Activated naive CD4-positive, alpha-beta T cell (primary cell): ENCODE measurements around the gene CD79B.

ENCODE experiments used
- DNase-seq, 4 experiments: peaks; one replicate each; lab custom pipeline; 2025; lab: John Stamatoyannopoulos, UW

Gene CD79B

DNA sequence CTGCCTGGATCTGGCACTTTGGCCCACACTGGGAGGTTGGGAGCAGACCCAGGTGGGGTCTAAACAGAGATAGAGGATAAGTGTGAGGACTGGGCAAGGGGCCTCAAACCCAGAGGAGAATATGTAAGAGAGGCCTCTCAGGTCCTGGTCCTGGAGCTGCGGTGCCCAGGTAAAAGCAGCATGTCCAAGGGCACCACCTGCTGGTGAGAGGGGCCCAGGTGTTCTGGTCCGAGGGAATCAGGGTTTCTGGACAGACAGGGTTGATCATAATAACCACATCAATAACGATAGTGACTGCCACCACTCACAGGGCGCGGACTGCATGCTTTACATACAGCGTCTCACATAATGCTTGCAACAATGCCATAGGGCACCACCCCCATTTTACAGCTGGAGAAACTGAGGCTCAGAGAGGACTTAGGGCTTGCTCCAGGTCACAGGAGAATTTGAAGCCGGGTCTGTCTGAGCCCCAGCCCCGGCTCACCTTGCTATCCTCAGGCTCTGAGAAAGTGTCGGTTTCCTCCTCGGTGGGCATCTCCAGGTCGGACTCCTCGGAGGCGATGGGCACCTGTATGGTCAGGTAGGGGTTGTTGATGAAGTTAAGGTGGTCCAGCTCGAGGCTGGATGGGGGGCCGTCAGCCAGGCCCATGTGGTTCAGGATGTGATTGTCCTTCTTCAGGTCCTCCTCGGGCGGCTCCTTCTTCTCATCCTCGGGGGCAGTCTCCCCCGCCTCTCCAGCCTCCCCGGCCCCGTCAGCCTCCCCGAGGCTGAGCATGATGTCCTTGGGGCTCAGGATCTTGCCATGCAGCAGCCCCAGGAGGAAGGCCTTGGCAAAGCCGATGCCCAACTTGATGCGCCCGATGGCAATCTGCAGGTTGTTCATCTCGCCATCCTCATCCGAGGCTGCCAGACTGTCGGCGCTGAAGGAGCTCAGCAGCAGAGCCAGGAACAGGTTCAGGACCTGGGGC, 19.1 kb upstream of the CD79B start:
- peak in 1 of 4 experiments; percentile 23 for DNase-seq

- no peak for DNase-seq
Measured at GRCh38 chr17:63949576-63950250, 17.6 kb upstream of the CD79B start.

GRCh38 chr17:63948521-63948920, 16.4 kb upstream of the CD79B start:
- DNase-seq = no peak

DNA sequence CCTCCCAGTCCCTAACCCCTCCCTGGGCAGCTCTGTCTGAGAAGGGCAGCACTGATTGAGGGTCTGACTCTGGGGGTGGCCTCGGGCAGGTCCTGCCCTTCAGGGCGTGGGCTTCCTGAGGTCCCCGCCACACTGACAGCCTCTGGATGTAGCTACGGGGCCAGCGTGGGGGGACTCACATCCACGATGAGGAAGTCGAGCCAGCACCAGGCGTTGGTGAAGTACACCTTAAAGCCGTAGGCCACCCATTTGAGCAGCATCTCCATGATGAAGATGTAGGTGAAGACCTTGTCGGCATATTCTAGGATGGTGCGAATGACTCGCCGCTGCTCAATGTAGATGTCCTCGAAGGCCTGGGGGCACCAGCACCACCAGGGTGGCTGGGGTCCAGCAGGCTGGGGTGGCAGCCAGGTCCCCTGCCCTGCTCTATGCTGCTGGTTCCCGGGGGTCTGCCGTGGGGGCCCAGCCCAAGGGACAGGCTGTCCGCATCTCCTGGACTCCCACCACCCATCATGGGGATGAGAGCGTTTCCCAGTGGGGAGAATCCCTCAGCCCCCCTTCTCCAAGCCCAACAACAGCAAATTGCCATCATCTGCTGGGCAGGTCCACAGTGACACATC, 15.7 kb upstream of the CD79B start:
- no peak for DNase-seq

GRCh38 chr17:63946440-63947363, 14.6 kb upstream of the CD79B start:
- DNase-seq = peak in 1 of 4 experiments; percentile 29

DNA sequence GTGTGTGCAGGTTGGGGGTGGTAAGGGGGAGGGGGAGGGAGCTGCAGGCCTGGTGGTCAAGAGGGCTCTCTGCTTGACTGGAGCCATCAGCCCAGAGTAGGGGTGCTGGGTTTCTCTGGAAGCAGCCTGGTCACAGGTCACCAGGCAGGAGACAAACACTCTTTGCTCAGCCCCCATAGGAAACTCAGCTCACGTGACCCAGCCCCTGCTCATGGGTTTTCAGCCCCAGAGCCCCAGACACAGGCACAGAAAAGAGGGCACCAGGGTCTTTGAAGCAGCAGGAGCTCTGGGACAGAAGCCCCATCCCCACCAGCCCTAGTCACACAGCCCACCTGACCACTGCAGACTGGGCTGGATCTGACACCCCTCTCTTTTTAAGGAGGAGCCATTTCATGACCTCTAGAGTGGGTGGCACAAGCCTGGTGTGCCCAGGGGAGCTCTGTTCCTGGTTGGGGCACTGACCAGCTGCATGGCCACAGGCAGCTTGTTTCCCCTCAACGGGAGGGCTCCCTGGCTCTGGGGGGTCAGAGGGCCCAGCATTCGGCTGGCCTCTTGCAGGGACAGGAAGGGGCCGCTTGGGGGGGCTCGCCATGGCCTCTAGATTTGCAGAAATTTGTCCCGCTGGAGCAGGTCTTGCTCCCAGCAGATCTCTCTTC, 13.8 kb upstream of the CD79B start:
- DNase-seq = no peak

GRCh38 chr17:63944736-63945499, 12.8 kb upstream of the CD79B start:
- no peak for DNase-seq

DNA sequence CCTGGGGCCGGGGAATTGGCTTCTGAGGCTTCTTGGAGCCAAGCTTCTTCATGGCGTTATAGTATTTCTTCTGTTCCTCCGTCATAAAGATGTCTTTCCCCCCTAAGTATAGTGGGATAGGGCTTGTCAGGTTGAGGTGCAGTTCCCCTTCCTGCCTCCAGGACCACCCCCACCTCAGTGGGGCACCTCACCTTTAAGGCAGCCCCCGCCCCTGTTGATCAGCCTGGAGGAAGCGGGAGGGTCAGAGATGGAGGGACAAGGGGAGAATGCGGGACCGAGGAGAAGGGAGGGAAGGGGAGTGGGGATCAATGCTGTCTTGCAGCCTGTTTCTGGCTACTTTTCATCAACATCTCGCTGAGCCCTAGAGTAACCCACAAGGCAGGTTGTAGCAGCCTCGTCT, 11.6 kb upstream of the CD79B start:
- no peak for DNase-seq

DNA sequence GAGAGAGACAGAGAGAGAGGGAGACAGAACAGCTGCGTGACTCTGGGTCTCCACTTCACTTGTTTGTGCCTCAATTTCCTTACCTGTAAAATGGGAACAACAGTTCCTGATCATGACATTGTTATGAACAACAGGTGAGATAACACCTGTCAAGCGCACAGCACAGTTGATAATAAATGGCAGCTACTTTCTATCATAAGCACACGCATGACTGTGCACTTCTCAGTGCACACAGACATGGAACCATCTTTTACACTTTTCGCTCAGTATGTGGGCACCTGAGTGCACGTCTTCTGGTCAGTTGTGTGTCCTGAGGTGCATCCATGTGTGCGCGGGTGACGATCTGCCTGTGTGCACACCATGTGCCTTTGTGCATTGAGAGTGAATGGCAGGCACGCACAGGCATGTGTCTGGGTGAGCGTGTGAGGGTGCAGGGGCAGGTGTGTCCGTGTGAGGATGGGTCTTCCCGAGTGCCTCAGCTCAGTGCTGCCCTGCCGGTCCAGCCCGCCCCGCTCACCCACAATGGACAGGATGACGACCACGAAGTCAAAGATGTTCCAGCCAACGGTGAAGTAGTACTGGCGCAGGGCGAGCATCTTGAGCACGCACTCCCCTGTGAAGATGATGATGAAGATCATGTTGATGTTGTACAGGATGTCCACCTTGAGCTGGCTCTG, 10.3 kb upstream of the CD79B start:
- no peak for DNase-seq

DNA sequence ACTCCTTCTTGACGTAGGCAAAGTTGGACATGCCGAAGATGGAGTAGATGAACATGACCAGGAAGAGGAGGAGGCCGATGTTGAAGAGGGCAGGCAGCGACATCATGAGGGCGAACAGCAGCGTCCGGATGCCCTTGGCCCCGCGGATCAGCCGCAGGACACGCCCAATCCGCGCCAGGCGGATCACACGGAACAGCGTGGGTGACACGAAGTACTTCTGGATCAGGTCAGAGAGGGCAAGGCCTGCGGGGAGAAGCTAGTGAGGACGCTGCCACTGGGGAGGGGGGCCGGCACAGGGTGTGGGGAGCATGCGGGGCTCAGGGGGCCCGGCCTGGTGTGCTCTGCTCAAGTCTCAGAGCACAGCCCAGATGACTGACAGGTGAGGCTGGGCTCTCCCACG, 9.6 kb upstream of the CD79B start:
- DNase-seq = no peak

DNA sequence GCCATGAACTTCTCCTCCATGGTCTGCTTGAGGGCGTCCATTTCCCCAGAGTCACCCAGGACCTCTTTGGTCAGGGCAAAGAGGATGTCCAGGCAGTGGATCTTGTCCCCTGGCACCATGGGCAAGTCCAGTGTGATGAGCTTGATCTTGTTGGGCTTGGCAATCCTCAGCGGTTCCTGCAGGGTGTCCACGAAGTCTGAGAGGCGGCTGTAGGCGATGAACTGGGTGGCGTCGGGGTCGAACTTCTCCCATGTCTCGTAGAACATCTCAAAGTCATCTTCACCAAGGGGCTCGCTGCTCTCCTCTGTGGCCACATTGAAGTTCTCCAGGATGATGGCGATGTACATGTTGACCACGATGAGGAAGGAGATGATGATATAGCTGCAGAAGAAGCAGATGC, 9.0 kb upstream of the CD79B start:
- DNase-seq = no peak

- no peak for DNase-seq
Measured at GRCh38 chr17:63940584-63940983, 8.5 kb upstream of the CD79B start.

GRCh38 chr17:63939884-63940283, 7.8 kb upstream of the CD79B start:
- no peak for DNase-seq

GRCh38 chr17:63939401-63939800, 7.3 kb upstream of the CD79B start:
- no peak for DNase-seq

- no peak for DNase-seq
Measured at GRCh38 chr17:63937920-63938319, 5.8 kb upstream of the CD79B start.

GRCh38 chr17:63937319-63937718, 5.2 kb upstream of the CD79B start:
- no peak for DNase-seq

DNA sequence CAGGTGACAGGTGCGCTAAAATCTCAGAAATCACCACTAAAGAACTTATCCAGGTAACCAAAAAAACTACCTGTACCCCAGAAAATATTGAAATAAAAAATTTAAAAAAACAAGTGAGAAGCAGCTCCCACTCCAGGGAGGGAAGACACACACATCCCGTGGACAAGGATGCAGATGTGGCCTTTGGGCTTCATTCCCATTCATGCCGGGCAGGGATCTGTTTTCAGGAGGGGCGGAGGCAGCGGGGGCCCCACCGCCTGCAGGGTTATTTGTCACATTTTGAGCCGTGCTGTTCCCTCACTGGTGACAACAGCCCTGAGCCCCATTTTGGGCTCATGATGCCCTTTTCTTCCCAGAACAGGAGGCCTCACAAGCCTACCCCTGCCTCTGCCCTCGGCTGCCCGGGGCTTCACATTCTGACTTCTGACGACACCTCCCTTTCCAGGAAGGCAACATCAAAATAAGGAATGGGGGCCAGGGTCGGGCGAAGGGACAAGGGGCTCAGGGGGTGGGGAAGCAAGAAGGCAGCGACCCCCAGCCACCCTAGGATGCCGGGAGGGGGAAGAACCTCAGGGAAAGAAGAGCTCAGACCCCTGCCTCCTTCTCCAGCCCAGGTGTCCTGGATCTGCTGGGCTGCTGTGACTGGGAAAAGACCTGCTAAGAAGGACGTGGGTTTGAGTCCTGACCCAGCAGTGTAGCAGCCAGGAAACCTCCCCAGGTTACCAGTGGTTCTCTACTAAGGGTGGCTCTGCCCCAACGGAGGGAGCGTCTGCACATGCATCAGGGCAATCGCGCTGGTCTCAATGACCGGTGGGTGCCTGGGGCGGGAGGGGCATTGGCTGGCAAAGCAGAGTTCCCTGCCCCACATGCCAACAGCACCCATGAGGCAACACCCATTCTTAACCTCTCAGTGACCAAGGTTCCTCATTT, 2.3 kb upstream of the CD79B start:
- no peak for DNase-seq

DNA sequence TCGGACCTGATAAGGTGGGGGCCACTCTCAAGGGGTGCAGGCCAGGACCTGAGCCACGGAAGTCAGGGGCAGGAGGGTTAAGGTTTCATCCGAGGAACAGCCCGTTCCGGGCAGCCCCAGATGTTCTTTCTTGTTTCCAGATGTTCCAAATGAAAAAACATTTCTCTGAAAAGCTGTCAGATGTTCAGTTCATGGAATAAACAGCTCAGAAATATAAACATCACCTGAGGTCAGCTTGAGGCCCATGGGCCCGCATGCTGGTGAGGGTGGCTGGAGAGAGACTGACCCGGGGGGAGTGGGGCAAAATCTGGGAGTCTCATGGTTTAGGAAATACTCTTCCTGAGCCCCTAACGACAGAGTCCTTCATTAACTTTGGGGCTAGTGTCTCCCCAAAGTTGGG, 1.5 kb upstream of the CD79B start:
- no peak for DNase-seq

GRCh38 chr17:63932721-63933120, 590 bp upstream of the CD79B start:
- no peak for DNase-seq
